K562 (cell line): ENCODE results near the gene FIS1. TPM values are rescaled to one million over a fixed set of nuclear protein-coding genes. Genes with fewer than 3 reads are reported as not detected.

Experiments used
- ELF1 ChIP-seq: fragments of 200-800 bp; sonication (Bioruptor generic); IDR thresholded peaks from 2 replicates; pipeline ENCODE4 v1.6.1; 2016; ENCODE audit warnings: missing genetic modification characterization, missing compliant biosample characterization
- EP300 ChIP-seq: IDR thresholded peaks from 2 replicates; pipeline ENCODE4 v1.6.1; 2012; ENCODE audit warnings: low read length, improper control_type of control experiment
- FOXK2 ChIP-seq, 2 experiments: fragments of 450-650 bp; IDR thresholded peaks in 1 of 2; conservative IDR thresholded peaks in 1 of 2; 2 replicates each; pipeline ENCODE4 v1.6.1; 2016; ENCODE audit warnings: low read depth in 2 of 2, mild to moderate bottlenecking in 1 of 2
- GTF2E2 ChIP-seq: fragments of 200-800 bp; sonication (Bioruptor generic); IDR thresholded peaks from 2 replicates; pipeline ENCODE4 v1.6.1; 2016; ENCODE audit warnings: missing genetic modification characterization, missing compliant biosample characterization
- IRF1 ChIP-seq: sonication (generic); formaldehyde crosslinking; IDR thresholded peaks from 2 replicates; pipeline ENCODE4 v1.8.0; 2022; ENCODE audit warnings: missing genetic modification reagents, mild to moderate bottlenecking, borderline replicate concordance
- IRF2 ChIP-seq: sonication (generic); formaldehyde crosslinking; IDR thresholded peaks from 2 replicates; pipeline ENCODE4 v1.8.1; 2022; ENCODE audit warnings: mild to moderate bottlenecking, missing genetic modification reagents
- KLF16 ChIP-seq: IDR thresholded peaks from 2 replicates; pipeline ENCODE4 v1.6.1; 2016; ENCODE audit warnings: antibody characterized with exemption
- MAFK ChIP-seq: IDR thresholded peaks from 2 replicates; pipeline ENCODE4 v1.6.1; 2011; ENCODE audit warnings: low read length, improper control_type of control experiment
- NEUROD1 ChIP-seq: fragments of 150-350 bp; IDR thresholded peaks from 2 replicates; pipeline ENCODE4 v1.6.1; 2014; ENCODE audit warnings: borderline replicate concordance, low read length, low read depth; ENCODE audit not compliant: partially characterized antibody
- POLR2B ChIP-seq: fragments of 450-650 bp; IDR thresholded peaks from 2 replicates; pipeline ENCODE4 v1.6.1; 2018; ENCODE audit warnings: low read depth; ENCODE audit not compliant: partially characterized antibody
- SMC3 ChIP-seq: conservative IDR thresholded peaks from 2 replicates; pipeline ENCODE4 v1.6.1; 2011; ENCODE audit warnings: low read depth, low read length, improper control_type of control experiment; ENCODE audit not compliant: insufficient read depth
- TAF9B ChIP-seq: fragments of 450-650 bp; IDR thresholded peaks from 2 replicates; pipeline ENCODE4 v1.6.1; 2018; ENCODE audit warnings: mild to moderate bottlenecking; ENCODE audit not compliant: partially characterized antibody
- TEAD1 ChIP-seq, 2 experiments: fragments of 450-650 bp in 1 of 2; sonication (generic) in 1 of 2; formaldehyde crosslinking; IDR thresholded peaks; 2 replicates each; pipeline versions ENCODE4 v1.4.0 to v1.8.0; 2020 to 2022; ENCODE audit warnings: mild to moderate bottlenecking in 2 of 2, missing genetic modification reagents in 1 of 2
- ZNF133 ChIP-seq: fragments of 250-450 bp; sonication (Bioruptor Pico); IDR thresholded peaks from 2 replicates; pipeline ENCODE4 v1.4.0; 2020; ENCODE audit warnings: mild to moderate bottlenecking
- ZNF318 ChIP-seq, 2 experiments: fragments of 450-650 bp; IDR thresholded peaks; 2 replicates each; pipeline ENCODE4 v1.6.1; 2016; ENCODE audit warnings: mild to moderate bottlenecking in 2 of 2, borderline replicate concordance in 1 of 2, low read depth in 1 of 2, moderate library complexity in 1 of 2
- polyA plus RNA-seq, 8 experiments: library from polyadenylated mRNA; depleted of rRNA in 4 of 8; stranded (reverse) in 5 of 8; unstranded in 3 of 8; fragments of >200 nt; fragmentation: Nextera tagmentation in 2 of 8; fragmentation: Illumina TruSeq in 1 of 8; extraction: Ambion mirVana in 2 of 8; extraction: Trizol in 1 of 8; gene quantifications; 2 replicates each; pipeline versions ENCODE4 v1.2.1 to v1.2.3, GENCODE V29; 2011 to 2014; ENCODE audit warnings: inconsistent platforms in 1 of 8, missing spikeins in 1 of 8
- total RNA-seq, 7 experiments: library from RNA; depleted of rRNA in 6 of 7; stranded (reverse); fragments of >200 nt in 6 of 7; fragmentation: Illumina TruSeq in 2 of 7; extraction: Trizol in 2 of 7; gene quantifications; 2 replicates each; pipeline versions ENCODE4 v1.2.1 to v1.2.3, GENCODE V29; 2011 to 2021; ENCODE audit warnings: low replicate concordance in 1 of 7
- TF ChIP-seq, protein P1 (sequence below): fragments of 450-650 bp; IDR thresholded peaks from 2 replicates; pipeline ENCODE4 v1.6.1; 2016; ENCODE audit warnings: mild to moderate bottlenecking

The FIS1 gene
- total and polyA plus RNA-seq, 9 of the 15 experiments (the other 6 are each of a cell fraction or from before 2014, with no cell fraction given), result 86.0 to 257 (median 144) TPM

DNA sequence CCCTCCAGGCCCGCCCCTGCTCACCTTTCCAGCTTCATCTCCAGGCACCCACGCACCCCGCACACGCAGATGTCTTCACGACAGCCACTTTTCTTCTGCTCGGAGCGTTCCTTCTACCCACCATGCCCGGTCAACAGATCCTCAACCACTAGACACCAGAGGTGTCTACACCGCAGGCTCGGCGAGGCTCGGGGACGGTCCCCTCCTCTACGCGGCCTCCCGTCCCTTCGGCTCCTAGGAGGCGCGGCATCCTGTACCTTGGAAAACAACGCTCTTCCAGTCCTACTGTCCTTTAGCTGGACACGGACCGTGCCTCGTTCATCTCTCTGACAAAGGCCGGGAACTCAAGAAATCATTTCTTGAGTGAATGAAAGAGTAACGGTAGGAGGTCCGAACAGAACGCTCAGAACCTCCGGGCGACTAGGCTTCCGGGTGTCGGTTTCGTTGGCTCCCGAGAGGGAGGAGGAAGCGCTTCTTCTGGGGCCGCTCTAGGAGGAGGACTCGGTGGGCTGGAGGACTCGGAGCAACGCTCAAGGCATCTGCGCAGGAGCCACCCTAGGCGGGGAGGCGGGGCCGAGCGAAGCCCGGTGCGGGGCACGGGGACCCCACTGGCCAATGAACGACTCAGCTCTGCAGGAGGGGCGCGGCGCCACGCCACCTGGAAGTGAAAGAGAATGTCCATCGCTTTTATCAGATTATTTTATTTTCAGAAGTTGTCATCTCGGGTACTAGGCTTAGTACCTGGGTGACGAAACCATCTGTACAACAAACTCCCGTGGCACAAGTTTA lies 7.2 kb upstream of the FIS1 start (continued):
- TF ChIP-seq ZNF318 (IDR thresholded peaks at IDR 0.05; ENCODE audit: borderline replicate concordance in 1 of 2, low read depth in 1 of 2), result peak in 1 of 2 experiments; percentile 56; a peak in 1 of 4 replicates
- TF ChIP-seq TEAD1 (CRISPR knock-in tag; IDR thresholded peaks at IDR 0.05), result peak in 1 of 2 experiments; percentile 57; a peak in 1 of 4 replicates
- TF ChIP-seq, protein P1, sequence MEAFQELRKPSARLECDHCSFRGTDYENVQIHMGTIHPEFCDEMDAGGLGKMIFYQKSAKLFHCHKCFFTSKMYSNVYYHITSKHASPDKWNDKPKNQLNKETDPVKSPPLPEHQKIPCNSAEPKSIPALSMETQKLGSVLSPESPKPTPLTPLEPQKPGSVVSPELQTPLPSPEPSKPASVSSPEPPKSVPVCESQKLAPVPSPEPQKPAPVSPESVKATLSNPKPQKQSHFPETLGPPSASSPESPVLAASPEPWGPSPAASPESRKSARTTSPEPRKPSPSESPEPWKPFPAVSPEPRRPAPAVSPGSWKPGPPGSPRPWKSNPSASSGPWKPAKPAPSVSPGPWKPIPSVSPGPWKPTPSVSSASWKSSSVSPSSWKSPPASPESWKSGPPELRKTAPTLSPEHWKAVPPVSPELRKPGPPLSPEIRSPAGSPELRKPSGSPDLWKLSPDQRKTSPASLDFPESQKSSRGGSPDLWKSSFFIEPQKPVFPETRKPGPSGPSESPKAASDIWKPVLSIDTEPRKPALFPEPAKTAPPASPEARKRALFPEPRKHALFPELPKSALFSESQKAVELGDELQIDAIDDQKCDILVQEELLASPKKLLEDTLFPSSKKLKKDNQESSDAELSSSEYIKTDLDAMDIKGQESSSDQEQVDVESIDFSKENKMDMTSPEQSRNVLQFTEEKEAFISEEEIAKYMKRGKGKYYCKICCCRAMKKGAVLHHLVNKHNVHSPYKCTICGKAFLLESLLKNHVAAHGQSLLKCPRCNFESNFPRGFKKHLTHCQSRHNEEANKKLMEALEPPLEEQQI, result no peak
- peak; percentile 57 for TF ChIP-seq EP300
- peak; percentile 22 for TF ChIP-seq NEUROD1
- no peak for TF ChIP-seq KLF16
- TF ChIP-seq MAFK, result no peak
- TF ChIP-seq FOXK2 (conservative IDR thresholded peaks at IDR 0.05 in 1 of 2, IDR thresholded peaks at IDR 0.05 in 1 of 2; ENCODE audit: low read depth in 2 of 2), result no peak; a peak in 2 of 4 replicates
- peak; percentile 75 for TF ChIP-seq POLR2B
- TF ChIP-seq IRF2 (CRISPR knock-in tag), result no peak
- TF ChIP-seq SMC3, result 0 out of 2 replicates have a peak, but pooled peaks have one; percentile 1
- TF ChIP-seq IRF1, result no peak
- peak; percentile 98 for TF ChIP-seq ELF1 (tag)
- TF ChIP-seq ZNF133, result no peak
- TF ChIP-seq GTF2E2 (tag), result peak; percentile 88
- TF ChIP-seq TAF9B, result peak; percentile 67
